GM03348 (cell line): ENCODE data around the gene ADCY3.

Source experiments
- DNase-seq: peaks from one replicate; pipeline ENCODE4 v3.0.0; 2012; ENCODE audit warnings: low spot score

Gene ADCY3

DNA sequence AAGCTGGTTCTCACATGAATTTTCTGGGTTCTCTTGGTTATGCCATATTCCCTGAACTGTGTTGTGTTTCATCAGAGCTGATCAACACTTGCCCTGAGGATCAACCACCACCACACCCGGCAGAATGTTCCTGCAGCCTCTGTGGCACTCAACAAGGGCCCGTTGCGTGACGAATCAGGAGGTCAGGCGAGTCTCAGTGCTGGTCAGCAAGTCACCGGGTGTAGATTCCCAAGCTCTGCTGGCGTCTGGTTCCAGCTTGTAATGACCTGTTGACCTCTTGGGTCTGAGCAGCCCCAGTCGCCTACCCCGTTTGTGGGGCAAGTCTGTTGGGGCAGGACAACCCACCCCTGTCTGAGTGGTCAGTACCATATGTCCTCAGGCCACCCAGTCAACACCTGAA is 46.0 kb downstream of the ADCY3 start:
- no peak for DNase-seq

DNA sequence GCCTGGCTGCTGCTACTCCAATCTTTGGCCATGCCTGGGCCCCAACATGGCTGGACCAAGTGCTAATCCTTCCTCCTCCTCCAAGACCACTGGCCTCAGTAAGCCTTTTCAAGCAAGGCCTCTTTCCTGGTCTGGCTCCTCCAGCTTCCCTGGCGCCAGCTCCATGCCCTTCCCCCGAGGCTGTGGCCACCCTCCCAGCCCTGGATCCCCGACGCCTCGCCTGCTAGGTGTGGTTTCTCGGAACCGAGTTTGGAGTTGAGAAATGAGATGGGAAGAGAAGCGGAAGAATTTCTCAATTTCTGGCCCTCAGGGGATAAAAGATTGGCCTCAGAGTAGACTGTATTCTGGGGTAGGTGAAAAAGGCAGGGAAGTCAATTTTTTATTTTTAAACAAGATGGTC is 46.4 kb downstream of the ADCY3 start:
- no peak for DNase-seq

DNA sequence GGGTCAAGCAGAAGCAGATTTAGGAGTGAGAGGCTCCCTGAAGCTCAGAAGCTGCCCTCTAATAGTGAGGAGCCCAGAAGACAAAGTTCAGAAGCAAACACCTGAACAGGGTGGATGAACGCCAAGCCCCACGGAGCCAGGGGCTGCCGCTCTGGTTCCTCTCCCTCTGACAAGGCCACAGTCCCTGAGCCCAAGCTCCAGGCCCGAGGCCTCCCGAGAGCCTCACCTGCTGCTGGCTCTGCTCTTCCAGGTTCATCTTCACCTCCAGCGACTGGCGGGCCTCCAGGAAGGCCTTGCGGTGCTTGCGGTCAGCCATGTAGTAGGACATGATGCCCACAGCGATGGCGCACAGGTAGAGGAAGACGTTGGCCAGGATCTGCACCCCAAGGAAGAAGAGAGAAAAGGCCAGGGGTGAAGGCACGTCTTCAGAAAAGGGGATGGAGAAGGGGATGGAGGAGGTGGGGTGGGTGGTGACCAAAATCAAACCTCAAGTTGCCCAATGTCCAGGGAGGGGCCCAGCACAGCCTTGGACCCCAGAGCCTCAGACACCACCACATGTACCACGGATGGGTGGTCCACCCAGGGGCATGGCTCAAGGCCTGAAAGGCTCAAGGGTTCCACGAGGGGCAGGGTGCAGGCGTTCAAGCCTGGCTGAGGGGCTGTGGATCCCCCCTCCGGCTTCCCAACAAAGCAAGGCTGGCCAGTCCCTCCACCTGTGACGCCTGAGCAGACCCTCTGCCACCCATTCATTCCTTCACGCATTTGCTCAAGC is 47.5 kb downstream of the ADCY3 start:
- DNase-seq, result no peak

DNA sequence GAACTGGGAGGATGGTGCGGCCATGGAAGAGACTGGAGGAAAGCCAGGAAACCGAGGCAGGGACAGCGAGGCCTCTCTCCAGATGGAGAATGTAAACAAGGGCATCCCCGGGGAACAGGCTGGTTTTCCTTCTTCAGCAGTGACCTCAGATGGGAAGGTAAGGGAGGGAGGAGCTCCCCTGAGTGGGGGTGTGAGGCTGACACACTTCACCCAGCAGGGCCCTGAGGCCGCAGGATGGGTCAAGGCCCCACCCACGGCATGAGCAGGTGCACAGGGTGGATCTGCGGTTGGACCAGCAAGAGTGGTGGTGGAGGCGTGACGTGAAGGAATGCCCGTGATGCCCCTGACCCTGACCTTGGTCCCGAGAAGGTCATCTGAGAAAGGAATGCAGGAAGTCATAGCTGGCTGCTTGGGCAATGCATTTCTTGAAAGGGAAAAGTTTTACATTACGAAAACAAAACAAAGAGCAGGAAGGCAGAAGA is 48.1 kb downstream of the ADCY3 start:
- no peak for DNase-seq

DNA sequence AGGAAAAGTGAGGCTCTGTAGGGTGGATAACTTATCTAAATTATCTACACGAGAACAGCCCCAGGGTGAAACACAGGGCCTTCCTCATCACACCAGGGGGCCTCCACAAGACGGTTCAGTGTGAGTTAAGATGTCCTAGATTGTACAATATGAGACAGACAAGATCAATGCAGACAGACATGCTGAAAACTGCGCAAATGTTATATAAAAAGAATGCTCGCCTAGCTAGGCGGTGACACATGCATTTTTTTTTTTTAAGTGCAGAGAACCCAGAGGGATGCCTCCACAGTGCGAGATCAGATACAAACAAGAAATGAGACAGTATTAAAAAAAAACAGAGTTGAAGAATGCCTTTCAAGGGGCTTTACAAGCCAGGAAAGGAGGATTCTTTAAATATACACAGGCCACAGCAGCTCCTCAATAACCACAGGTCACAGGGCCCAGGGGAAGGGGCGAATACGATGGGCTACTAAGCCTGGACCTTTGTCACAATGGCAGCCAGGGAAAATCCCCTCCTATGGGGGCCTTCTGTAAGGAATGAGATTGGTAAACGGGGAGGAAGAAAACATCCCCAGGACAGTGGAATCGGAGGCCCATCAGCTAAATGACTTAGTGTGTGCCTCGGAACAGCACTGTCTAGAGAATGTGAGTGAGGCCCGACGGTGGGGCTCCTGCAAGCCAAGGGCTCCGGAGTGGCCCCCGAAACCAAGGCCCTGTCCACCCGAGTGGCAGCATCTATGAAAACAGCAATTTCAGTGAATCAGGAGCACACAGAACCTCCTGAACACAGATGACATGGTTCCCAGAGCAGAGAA is 48.9 kb downstream of the ADCY3 start:
- no peak for DNase-seq

DNA sequence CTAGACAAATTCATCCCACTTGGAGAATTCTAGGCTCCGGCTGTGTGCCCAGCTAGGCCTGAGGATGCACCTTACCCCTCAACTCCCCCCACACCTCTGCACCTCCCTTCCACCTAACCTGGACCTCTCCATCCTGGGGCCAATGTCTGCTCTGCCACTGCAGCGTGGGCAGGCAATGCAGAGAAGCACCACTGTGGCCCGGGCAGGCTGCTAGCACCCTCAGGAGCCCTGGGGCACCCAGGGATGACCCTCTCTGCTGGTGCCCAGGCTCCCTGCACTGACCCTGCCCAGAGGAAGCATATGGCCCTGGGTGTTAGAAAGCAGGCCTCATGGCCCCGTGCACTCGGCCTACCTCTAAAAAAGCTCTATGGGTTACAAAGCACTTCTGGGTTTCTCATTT is 49.6 kb downstream of the ADCY3 start:
- DNase-seq, result no peak

DNA sequence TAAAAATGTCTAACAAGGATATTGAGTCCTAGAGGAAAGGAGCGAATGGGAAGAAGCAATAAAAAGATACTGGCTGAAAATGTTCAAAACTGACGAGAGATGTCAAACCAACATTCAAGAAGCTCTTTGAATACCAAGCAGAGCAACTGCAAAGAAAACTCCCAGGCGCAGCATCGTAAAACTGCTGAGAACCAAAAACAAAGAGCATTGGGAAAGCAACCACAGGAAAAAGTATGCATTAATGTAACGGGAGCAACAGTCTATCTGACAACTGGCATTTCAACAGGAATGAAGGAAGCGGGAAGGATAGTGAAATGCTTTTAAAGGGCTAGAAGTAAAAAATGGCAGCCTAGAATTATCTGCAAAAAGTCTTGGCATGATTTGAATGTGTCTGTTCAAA is 53.1 kb downstream of the ADCY3 start:
- DNase-seq, result no peak

DNA sequence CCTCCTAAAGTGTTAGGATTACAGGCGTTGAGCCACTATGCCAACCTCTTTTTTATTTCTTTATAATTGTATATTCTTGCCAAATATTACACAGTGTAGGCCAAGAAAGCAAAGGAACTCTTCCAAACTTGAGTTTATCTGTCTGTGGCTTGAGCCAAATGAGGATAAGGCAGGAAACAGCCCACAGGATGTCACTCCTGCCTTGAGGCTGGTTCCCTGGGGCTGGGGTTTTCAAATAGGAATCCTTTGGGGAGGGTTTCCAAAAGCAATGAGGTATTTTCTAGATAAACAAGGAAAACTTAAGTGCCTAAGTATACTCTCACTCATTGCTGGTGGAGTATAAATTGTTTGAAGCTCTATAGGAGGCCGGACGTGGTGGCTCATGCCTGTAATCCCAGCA is 56.4 kb downstream of the ADCY3 start:
- no peak for DNase-seq

DNA sequence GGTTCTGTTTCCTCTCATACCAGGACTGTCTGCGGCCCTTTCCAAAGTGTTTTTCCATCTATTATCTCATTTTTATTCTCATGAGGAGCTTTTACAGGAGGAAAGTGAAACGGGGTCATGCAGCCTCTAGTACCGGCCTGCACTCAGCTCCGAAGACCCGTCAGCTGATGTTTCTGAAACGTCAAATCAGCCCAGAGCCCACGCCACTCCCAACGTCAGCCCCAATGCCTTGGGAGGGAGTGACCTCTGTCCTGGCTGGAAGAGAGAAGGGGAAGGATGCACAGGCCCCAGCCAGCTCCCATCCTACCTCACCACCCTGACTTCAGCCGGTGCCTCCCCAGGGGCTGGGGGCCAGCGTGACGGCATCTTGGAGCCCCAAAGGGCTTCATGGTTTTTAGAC is 58.5 kb downstream of the ADCY3 start:
- DNase-seq, result no peak

DNA sequence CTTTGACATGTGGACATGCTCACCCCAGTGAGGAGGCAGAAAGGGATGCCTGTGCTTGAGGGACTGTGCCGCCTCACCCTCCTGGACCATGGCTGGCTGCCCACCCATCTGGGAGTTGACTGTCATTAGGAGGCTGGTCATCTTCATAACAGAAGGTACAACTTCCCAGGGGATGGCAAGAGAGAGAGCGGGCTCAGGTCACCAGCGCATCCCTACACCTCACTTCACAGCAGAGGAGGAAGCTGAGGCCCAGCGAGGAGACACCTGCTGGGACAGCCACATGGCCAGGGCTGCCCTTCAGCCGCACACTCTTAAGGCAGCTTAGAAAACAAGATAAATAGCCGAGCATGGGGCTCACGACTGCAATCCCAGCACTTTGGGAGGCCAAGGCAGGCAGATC is 59.4 kb downstream of the ADCY3 start:
- no peak for DNase-seq

DNA sequence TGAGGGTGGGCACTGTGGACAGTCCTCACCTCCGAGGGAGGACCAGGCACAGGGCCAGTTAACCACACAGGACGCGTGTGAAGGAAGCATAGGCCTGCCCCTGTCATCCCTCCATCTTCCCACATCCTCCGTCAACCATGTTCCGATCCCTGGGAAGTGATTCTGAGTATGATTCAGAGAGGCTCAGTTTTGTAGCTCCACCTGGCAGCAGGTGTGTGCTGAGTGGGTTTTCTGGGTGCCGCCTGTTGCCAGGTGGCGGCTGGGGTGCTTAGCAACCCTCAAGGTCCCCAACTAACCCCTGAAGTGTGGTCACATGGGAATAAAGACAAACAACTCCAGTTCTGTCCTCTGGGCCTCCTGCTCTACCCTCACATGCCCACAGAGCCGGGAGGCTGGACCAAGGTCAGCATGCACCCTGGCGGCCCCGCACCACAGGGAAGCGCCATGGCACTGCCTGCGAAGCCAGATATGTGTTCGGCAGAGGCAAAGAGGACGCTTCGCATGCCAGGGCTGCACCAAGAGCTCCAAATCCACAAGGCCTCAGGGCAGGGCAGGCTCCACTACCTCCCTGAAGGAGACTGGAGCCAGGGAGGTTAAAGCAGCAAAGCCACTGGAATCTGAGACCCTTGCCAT is 60.0 kb downstream of the ADCY3 start:
- DNase-seq, result no peak

DNA sequence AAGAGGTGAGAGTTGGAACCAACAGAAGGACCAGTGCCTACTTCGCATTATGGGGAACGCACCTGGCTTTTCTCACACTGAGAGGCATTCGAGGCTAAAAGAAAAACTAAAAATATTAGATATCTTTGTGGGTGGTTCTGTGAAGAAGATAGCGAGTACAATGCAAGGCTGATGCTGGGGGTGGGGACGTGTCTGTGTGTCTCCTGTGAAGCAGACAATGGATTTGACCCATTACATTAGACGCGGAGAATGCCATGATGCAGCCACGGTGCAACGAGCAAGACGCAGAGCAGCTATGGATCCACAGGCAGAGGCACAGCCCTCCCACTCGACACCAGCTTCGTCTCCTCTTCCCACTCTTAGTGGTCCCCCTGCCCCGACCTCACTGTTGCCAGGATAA is 61.0 kb downstream of the ADCY3 start:
- no peak for DNase-seq

DNA sequence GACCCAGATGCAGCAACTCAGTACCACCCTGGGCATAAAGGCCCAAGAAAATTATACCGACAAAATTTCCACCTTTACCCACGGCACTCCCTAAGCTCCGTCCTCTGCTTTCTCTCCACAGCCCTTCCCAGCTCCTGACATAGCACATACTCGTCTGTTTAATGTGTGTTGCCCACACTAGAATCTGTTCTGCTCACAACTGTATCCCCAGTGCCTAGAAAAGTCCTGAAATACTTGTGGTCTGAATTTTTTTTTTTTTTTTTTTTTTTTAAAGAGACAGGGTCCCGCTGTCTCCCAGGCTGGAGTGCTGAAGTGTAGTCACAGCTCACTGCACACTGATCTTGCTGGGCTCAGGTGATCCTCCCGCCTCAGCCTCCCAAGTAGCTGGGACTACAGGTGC is 62.3 kb downstream of the ADCY3 start:
- no peak for DNase-seq

DNA sequence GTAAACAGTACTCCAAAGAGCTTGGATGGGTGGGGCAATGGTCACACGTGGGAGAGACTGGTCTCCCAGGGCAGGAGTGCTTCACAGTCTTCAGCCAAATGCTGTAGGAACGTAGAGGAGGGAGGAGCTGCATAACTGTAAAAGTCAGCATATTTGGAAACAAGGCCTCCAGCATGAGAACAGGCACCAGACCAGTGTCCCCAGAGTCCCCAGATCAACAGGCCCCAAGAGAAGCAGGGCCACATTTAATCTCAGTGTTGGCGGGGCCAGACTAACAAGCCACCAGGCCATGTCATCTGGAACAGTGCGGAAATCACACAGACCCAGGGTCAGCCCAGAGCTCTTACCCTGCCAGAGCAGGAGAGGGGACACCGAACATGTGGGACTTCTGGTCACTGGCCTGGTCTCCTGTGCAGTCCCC is 63.2 kb downstream of the ADCY3 start:
- peak; percentile 37 for DNase-seq

DNA sequence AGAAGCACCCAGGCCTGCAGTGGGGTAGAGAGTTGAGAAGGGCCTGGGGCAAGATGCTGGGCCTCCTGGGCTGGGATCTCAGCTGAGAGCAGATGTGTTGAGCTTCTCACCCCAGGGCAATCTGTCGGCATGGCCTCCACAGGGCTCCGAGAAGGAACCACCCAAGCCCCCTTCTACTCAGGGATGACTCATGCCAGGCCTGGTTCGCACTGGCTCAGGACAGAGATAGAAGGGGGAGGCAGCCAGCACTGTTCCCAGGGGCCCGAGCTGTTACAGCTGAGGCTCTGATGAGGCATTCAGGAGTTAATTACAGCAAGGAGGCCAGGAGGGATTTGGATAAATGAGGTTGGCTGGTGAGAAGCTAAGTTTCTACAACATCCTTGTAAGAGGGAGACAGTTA is 64.3 kb downstream of the ADCY3 start:
- DNase-seq, result peak; percentile 71

DNA sequence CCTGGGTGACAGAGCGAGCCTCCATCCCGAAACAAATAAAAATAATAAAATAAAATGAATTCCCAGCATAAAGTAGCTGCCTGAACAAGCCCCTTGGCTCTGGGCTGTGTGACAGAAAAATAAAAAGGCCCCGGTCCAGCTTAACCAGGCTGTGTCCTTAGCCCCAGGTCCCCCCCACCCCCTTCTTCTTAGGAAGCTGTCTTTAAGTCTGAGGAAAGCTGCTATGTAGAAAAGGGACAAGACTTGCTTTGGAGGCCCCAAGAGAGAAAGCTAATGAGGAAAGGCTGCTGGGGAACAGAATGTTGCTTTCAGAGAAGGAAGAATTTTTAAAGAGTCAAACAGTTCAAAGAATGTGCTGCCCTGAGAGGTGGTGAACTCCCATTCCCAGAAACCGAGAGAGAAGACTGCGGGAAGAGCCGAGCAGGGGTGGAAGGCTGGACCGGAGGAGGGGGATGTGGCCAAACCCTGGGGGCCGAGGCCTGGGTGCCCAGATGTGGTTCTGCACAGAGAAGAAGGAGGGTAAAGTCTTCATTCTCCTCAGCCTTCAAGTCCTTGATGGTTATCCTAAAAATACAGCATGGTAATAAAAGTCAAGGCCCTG is 64.9 kb downstream of the ADCY3 start:
- DNase-seq, result no peak

DNA sequence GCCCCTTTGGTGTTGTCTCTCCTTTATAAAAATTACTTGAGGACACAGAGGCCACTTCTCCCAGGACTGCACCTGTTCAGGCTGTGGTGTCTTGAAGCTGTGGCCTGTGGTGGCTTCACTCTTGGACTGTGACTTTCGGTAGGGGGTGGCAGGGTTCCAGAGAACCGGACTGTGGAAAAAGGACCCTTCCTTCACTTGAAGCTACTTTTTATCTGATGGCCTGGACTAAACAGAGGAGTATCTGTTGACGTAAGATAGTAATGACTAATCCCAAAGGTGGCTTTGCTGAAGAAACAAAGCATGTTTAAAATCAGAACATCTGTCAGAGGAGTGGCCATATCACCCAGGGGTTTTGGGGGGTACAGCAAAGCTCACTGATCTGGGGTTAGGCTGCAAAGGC is 66.0 kb downstream of the ADCY3 start:
- DNase-seq, result no peak

DNA sequence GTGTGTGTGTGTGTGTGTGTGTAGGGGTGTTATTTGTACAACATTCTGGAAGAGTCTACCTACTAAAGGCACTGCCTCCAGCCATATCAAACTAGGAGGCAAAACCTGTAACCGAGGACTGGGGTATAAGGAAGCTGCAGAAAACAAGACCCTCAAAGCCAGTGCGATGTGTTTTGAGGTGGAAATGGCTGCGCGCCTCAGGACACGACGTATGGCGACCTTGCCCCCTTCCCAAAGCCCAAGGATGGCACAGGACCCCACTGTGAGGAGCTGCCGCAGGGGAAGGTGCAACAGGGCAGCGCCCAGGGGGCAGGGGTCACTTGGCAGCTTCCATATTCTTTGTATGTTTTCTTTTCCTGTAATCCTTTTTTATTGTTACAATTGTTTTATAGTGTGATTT is 67.0 kb downstream of the ADCY3 start:
- DNase-seq, result no peak

DNA sequence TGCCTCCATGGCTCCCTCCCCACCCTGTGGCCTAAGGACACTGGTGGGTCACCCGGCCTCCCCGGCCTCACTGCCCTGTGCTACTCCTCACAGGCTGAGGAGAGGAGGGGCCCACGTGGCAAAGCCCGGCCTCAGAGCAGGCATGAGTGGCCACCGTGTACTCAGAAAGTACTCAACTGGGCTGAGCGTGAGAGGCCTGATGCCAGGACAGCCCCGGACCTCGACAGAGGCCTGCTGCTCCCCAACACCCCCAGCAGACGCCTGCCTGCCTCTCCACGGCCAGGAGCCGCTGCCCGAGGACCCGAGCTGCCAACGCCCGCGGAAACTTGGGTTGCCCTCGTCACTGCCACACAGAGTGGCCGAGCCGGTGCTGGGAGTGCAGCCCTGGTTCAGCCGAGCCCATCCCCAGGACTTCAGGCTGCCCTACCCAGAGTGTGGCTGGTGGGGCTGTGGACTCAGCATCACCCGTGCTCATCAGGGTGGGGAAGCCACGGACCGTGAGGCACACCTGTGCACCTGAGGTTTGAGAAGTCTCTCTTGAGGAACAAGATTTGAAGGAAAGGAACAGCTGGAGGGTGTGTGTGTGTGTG is 67.5 kb downstream of the ADCY3 start:
- no peak for DNase-seq

DNA sequence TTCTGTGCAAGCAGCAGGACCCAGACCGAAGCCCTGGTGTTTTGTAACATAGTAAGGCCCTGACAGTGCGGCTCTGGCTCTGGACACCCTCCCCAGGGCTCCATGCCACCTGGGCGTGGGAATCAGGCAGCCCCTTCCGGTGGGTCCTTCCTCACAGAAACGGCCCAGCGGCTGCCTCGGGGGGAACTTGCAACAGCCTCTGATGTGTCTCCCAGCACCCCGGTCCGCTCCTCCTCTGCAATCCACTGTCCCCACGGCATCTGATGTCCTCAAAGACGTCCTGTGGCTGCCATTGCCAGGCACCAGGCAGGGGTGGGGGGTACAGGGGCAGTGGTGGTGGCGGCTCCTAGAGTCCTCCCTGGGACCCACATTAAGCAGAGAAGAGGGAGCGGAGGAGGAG is 68.0 kb downstream of the ADCY3 start:
- no peak for DNase-seq

DNA sequence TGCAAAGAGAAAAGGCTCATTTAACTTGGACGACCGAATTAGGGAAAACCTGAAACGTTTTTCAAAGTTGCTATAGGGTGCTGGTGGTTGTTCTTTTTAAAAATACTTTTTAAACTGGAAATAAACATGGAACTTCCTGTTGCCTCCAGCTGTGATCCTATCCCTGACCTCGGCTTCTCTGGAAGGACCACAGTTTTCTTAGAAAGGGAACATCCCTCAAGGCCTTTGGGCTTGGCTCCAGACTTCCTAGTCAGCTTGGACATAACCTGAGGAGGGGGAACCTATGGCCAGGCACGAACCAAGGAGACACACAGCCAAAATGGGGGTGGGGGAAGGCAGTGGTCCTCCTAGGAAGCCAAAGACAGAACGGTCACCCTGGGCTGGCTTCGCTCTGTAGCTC is 69.1 kb downstream of the ADCY3 start:
- DNase-seq, result no peak

DNA sequence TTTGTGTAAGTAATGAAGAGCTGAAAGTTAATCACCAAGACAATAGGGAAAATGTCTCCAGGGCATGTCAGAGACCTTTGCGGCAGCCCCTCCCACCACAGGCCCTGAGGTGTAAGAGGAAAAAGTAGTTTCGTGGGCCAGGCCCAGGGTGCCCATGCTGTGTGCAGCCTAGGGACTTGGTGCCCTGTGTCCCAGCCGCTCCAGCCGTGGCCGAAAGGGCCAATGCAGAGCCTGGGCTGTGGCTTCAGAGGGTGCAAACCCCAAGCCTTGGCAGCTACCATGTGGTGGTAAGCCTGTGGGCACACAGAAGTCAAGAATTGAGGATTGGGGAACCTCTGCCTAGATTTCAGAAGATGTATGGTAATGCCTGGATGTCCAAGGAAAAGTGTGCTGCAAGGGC is 74.3 kb downstream of the ADCY3 start:
- no peak for DNase-seq
